ENCODE measurements around the gene STEAP1. TPM values are rescaled to one million over a fixed set of nuclear protein-coding genes. Genes with fewer than 3 reads are reported as not detected.

Gene STEAP1
- total and polyA plus RNA-seq, 9 of the 15 experiments (the other 6 are each of a cell fraction or from before 2014, with no cell fraction given), result 2.7 to 6.8 (median 5.1) TPM

- TF ChIP-seq, protein P1, sequence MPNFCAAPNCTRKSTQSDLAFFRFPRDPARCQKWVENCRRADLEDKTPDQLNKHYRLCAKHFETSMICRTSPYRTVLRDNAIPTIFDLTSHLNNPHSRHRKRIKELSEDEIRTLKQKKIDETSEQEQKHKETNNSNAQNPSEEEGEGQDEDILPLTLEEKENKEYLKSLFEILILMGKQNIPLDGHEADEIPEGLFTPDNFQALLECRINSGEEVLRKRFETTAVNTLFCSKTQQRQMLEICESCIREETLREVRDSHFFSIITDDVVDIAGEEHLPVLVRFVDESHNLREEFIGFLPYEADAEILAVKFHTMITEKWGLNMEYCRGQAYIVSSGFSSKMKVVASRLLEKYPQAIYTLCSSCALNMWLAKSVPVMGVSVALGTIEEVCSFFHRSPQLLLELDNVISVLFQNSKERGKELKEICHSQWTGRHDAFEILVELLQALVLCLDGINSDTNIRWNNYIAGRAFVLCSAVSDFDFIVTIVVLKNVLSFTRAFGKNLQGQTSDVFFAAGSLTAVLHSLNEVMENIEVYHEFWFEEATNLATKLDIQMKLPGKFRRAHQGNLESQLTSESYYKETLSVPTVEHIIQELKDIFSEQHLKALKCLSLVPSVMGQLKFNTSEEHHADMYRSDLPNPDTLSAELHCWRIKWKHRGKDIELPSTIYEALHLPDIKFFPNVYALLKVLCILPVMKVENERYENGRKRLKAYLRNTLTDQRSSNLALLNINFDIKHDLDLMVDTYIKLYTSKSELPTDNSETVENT (CRISPR knock-in tag; IDR thresholded peaks at IDR 0.05), result no peak
- TF ChIP-seq ATF3 (IDR thresholded peaks at IDR 0.05) (no peak), ATF3 (CRISPR knock-in tag; conservative IDR thresholded peaks at IDR 0.05) (no peak), MYNN (IDR thresholded peaks at IDR 0.05) (no peak), MYNN (CRISPR knock-in tag; IDR thresholded peaks at IDR 0.05) (no peak), ELF1 (tag; IDR thresholded peaks at IDR 0.05) (no peak), ZNF165 (CRISPR knock-in tag; IDR thresholded peaks at IDR 0.05; ENCODE audit: borderline replicate concordance) (no peak), ARID2 (IDR thresholded peaks at IDR 0.05) (no peak), RUNX1 (IDR thresholded peaks at IDR 0.05; ENCODE audit: low read depth) (no peak), SUPT5H (IDR thresholded peaks at IDR 0.05) (no peak)
- TF ChIP-seq, protein P2, sequence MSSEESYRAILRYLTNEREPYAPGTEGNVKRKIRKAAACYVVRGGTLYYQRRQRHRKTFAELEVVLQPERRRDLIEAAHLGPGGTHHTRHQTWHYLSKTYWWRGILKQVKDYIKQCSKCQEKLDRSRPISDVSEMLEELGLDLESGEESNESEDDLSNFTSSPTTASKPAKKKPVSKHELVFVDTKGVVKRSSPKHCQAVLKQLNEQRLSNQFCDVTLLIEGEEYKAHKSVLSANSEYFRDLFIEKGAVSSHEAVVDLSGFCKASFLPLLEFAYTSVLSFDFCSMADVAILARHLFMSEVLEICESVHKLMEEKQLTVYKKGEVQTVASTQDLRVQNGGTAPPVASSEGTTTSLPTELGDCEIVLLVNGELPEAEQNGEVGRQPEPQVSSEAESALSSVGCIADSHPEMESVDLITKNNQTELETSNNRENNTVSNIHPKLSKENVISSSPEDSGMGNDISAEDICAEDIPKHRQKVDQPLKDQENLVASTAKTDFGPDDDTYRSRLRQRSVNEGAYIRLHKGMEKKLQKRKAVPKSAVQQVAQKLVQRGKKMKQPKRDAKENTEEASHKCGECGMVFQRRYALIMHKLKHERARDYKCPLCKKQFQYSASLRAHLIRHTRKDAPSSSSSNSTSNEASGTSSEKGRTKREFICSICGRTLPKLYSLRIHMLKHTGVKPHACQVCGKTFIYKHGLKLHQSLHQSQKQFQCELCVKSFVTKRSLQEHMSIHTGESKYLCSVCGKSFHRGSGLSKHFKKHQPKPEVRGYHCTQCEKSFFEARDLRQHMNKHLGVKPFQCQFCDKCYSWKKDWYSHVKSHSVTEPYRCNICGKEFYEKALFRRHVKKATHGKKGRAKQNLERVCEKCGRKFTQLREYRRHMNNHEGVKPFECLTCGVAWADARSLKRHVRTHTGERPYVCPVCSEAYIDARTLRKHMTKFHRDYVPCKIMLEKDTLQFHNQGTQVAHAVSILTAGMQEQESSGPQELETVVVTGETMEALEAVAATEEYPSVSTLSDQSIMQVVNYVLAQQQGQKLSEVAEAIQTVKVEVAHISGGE (CRISPR knock-in tag; IDR thresholded peaks at IDR 0.05), result no peak
Measured at GRCh38 chr7:90173127-90173844, 19.0 kb downstream of the STEAP1 start (continued).
